Spleen (tissue), 7 donors: Measurements from ENCODE around the gene MTCP1.

ENCODE experiments used
- POLR2A ChIP-seq, 3 donors: fragments of 450-650 bp; IDR thresholded peaks; one replicate each; pipeline ENCODE4 v1.5.1; 2017; ENCODE audit warnings: antibody characterized with exemption in 3 of 3, mild to moderate bottlenecking in 1 of 3
- POLR2AphosphoS5 ChIP-seq, 3 donors: sonication (generic); formaldehyde crosslinking; IDR thresholded peaks; one replicate each; pipeline ENCODE4 v1.5.1; 2017; ENCODE audit warnings: antibody characterized with exemption in 3 of 3
- TF ChIP-seq, protein P1 (sequence below), 11 experiments: fragments of 200-600 bp in 7 of 11; fragments of 450-650 bp in 4 of 11; sonication (generic) in 4 of 11; IDR thresholded peaks in 8 of 11; conservative IDR thresholded peaks in 3 of 11; 1 replicate in 7 of 11; 2 replicates in 4 of 11; pipeline versions ENCODE4 v1.4.0 to v1.8.0; 2016 to 2021; ENCODE audit warnings: antibody characterized with exemption in 11 of 11, inconsistent platforms in 4 of 11, mild to moderate bottlenecking in 1 of 11
- donor health status: DM: no; HTN: no; CAD: no; lungs with moderate emphysema.
- donor health status: DM: no; HTN: no; CAD: no.
- donor health status: DM: no; HTN: no; CAD: no.

DNA sequence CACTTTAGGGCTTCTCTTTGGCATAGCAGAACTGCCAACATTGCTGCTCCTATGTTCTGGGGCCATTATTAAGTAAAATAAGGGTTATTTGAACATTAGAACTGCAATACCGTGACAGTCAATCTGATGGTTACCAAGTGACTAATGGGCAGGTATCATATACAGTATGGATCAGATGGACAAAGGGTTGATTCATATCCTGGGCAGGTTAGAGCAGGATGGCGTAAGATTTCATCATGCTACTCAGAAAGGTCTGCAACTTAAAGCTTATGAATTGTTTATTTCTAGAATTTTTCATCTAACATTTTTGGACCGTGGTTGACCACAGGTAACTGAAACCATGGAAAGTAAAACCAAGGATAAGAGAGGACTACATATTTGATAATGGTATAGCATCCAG is 41.2 kb upstream of the MTCP1 start:
- TF ChIP-seq, protein P1, sequence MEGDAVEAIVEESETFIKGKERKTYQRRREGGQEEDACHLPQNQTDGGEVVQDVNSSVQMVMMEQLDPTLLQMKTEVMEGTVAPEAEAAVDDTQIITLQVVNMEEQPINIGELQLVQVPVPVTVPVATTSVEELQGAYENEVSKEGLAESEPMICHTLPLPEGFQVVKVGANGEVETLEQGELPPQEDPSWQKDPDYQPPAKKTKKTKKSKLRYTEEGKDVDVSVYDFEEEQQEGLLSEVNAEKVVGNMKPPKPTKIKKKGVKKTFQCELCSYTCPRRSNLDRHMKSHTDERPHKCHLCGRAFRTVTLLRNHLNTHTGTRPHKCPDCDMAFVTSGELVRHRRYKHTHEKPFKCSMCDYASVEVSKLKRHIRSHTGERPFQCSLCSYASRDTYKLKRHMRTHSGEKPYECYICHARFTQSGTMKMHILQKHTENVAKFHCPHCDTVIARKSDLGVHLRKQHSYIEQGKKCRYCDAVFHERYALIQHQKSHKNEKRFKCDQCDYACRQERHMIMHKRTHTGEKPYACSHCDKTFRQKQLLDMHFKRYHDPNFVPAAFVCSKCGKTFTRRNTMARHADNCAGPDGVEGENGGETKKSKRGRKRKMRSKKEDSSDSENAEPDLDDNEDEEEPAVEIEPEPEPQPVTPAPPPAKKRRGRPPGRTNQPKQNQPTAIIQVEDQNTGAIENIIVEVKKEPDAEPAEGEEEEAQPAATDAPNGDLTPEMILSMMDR (IDR thresholded peaks at IDR 0.05 in 8 of 11, conservative IDR thresholded peaks at IDR 0.05 in 3 of 11) = no peak
- TF ChIP-seq POLR2AphosphoS5 (IDR thresholded peaks at IDR 0.05) = no peak
- TF ChIP-seq POLR2A (IDR thresholded peaks at IDR 0.05) = no peak
